Measurements from ENCODE around the gene PHLPP1. TPM values are rescaled to one million over a fixed set of nuclear protein-coding genes. Genes with fewer than 3 reads are reported as not detected.

Gene PHLPP1
- total RNA-seq, result 4.0 and 5.6 TPM in 2 replicates

GRCh38 chr18:62715436-62715758 lies at the start of gene PHLPP1:
Gene PHLPP1 (plus strand): TSS chr18:62715541. CDS start chr18:62715684, 143 bp downstream.

Other genes with a start within 250 kb of the PHLPP1 start
- 15.0 and 15.8 TPM in 2 replicates for gene ZCCHC2, start 192.5 kb upstream of the PHLPP1 start, total RNA-seq

Data from dermis lymphatic vessel endothelial cell (primary cell).